NB4 (cell line): Measurements from ENCODE around the gene CCDC187.

Source experiments
- CTCF ChIP-seq: IDR thresholded peaks from one replicate; pipeline ENCODE4 v1.5.1; 2012; ENCODE audit warnings: low read depth, low read length
- POLR2A ChIP-seq: IDR thresholded peaks from 2 replicates; pipeline ENCODE4 v1.6.1; 2011; ENCODE audit warnings: mild to moderate bottlenecking; ENCODE audit not compliant: insufficient read length; ENCODE audit errors: extremely low read depth

GRCh38 chr9:136339958-136340310, 36.0 kb upstream of the CCDC187 start:
- no peak for TF ChIP-seq CTCF
- no peak for TF ChIP-seq POLR2A
